Activated T-cell treated with anti-CD3 and anti-CD28 coated beads, Interleukin-2, amount 50 U/mL, for 4 hours (primary cell): ENCODE measurements around the gene TRAPPC1. TPM values are rescaled to one million over a fixed set of nuclear protein-coding genes. Genes with fewer than 3 reads are reported as not detected.
A peak's percentile ranks its signal among the peaks of the same experiment; 100 is the strongest.

Source experiments
- ATAC-seq, 2 donors: fragments of 200-7000 bp; cut with Tn5 transposase; one replicate each; pipeline ENCODE4 v1.10.0; 2021
- DNase-seq: peaks from one replicate; pipeline ENCODE4 v3.0.0-alpha.2; 2020
- H3K27me3 Mint-ChIP-seq: one replicate; pipeline ENCODE4 v1.8.0; 2021; ENCODE audit warnings: low read depth, mixed read lengths
- H3K36me3 Mint-ChIP-seq: one replicate; pipeline ENCODE4 v1.8.0; 2022; ENCODE audit warnings: mixed read lengths; ENCODE audit not compliant: insufficient read depth
- H3K4me1 Mint-ChIP-seq: one replicate; pipeline ENCODE4 v1.8.0; 2021; ENCODE audit warnings: low read depth, mixed read lengths
- H3K4me3 Mint-ChIP-seq: one replicate; pipeline ENCODE4 v1.8.0; 2021; ENCODE audit warnings: mild to moderate bottlenecking, moderate library complexity, mixed read lengths
- H3K9me3 Mint-ChIP-seq: one replicate; pipeline ENCODE4 v1.8.0; 2021; ENCODE audit warnings: mixed read lengths
- total RNA-seq, 3 donors: library from RNA; stranded (reverse); gene quantifications; one replicate each; pipeline ENCODE4 v1.2.1, GENCODE V29; 2021

Gene TRAPPC1
- total RNA-seq, 3 donors from 2014 or later, result 123 to 134 (median 124) TPM

DNA sequence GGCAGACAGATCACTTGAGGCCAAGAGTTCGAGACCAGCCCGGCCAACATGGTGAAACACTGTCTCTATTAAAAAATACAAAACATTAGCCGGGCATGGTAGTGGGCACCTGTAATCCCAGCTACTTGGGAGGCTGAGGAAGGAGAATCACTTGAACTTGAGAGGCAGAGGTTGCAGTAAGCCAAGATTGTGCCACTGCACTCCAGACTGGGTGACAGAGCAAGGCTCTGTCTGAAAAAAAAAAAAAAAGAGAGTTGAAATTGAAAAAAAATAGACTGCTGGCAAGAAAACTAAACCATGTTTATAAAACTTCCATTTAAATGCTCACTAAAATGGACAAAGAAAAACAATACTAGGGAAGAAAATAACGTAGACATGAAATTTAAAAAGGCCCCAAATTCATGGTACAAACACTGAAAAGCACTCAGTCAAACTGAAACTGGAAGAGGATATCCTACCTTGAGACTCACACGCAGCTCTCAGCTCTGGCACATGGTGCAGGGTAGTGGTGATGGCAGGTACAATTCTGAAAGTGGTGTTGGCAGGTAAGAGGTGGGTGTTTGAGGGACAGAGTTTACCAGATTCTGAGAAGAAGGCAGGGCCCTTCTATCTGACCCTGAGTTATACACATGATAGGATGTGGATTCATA is 19.5 kb upstream of the TRAPPC1 start:
- DNase-seq (no peak), ATAC-seq (peak; percentile 95)
- no peaks in the 10 kb centered on the region for H3K27me3 Mint-ChIP-seq
- H3K4me3 Mint-ChIP-seq, result no peak overlapping the region
- H3K4me1 Mint-ChIP-seq, result peaks cover 12% of the 10 kb centered on the region
- H3K9me3 Mint-ChIP-seq, result no peaks in the 10 kb centered on the region
- H3K36me3 Mint-ChIP-seq, result peaks cover 26% of the 10 kb centered on the region

DNA sequence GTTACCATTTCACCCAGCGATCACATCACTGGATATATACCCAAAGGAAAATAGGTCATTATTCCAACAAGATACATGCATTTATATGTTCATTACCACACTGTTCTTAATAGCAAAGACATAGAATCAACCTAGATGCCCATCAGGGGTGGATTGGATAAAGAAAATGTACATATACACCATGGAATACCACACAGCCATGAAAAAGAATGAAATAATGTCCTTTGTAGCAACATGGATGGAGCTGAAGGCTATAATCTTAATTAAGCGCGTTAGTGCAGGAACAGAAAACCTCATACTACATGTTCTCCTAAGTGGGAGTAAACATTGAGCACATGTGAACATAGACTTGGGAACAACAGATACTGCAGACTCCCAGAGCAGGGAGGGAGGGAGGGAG is 18.8 kb upstream of the TRAPPC1 start:
- Mint-ChIP-seq H3K4me1 (peaks cover 12% of the 10 kb centered on the region), H3K27me3 (no peaks in the 10 kb centered on the region), H3K4me3 (no peak overlapping the region), H3K36me3 (peaks cover 33% of the 10 kb centered on the region), H3K9me3 (no peaks in the 10 kb centered on the region)
- DNase-seq (no peak), ATAC-seq (no peak)

- Mint-ChIP-seq H3K27me3 (no peaks in the 10 kb centered on the region), H3K9me3 (no peaks in the 10 kb centered on the region), H3K4me3 (no peak overlapping the region), H3K4me1 (peaks cover 12% of the 10 kb centered on the region), H3K36me3 (peaks cover 41% of the 10 kb centered on the region)
- DNase-seq (no peak), ATAC-seq (no peak)
These were observed 15.9 kb upstream of the TRAPPC1 start for GRCh38 chr17:7947651-7948050.

DNA sequence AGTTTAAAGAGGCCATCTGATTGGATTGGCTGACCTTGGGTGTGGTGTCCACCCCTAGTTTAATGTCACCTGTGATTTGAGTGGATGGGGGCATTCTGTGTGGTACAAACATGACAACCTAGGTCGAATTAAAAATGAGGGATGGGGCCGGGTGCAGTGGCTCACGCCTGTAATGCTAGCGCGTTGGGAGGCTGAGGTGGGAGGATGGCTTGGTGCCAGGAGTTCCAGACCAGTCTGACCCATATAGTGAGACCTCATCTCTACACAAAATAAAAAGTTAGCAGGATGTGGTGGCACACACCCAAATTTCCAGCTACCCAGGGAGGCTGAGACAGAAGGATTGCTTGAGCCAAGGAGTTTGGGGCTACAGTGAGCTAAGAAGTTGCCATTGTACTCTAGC is 14.7 kb upstream of the TRAPPC1 start:
- peaks cover 7% of the 10 kb centered on the region for H3K4me1 Mint-ChIP-seq
- H3K9me3 Mint-ChIP-seq, result no peaks in the 10 kb centered on the region
- DNase-seq (no peak), ATAC-seq (no peak)
- H3K36me3 Mint-ChIP-seq, result peaks cover 41% of the 10 kb centered on the region
- H3K4me3 Mint-ChIP-seq, result no peak overlapping the region
- no peaks in the 10 kb centered on the region for H3K27me3 Mint-ChIP-seq

DNA sequence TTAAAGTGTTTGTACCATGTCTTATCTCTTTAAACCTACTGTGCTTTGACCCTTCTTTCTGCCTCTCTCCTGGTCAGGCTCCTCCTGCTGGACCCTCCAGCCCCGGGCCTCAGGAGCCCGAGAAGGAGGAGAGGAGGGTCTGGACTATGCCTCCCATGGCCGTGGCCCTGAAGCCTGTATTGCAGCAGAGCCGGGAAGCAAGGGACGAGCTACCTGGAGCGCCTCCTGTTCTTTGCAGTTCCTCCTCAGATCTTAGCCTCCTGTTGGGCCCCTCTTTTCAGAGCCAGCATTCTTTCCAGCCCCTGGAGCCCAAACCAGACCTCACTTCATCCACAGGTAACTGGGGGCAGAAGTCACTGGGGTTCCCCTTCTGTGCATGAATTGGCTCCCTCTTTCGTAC is 13.9 kb upstream of the TRAPPC1 start:
- no peak for ATAC-seq
- DNase-seq, result no peak
- Mint-ChIP-seq H3K27me3 (no peaks in the 10 kb centered on the region), H3K4me1 (peaks cover 3% of the 10 kb centered on the region), H3K4me3 (no peak overlapping the region), H3K36me3 (peaks cover 44% of the 10 kb centered on the region), H3K9me3 (no peaks in the 10 kb centered on the region)

DNA sequence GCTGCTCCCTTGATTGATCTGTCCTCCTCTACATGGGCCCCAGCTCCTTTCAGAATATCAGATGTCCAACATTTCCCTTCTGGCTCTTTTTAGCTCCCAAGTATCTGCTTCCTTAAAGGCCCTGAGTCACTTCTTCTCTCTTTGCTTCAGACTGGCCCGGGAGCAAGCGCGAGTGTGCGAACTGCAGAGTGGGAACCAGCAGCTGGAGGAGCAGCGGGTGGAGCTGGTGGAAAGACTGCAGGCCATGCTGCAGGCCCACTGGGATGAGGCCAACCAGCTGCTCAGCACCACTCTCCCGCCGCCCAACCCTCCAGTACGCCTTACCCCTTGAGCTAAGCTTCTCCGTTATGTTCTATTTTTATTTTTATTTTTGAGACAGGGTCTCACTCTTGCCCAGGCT is 12.6 kb upstream of the TRAPPC1 start:
- no peak for DNase-seq
- Mint-ChIP-seq H3K9me3 (no peaks in the 10 kb centered on the region), H3K4me1 (no peaks in the 10 kb centered on the region), H3K27me3 (no peaks in the 10 kb centered on the region), H3K36me3 (peaks cover 48% of the 10 kb centered on the region), H3K4me3 (no peak overlapping the region)
- ATAC-seq, result no peak

- H3K36me3 Mint-ChIP-seq, result peaks cover 38% of the 10 kb centered on the region
- DNase-seq, result no peak
- H3K4me3 Mint-ChIP-seq, result no peak overlapping the region
- ATAC-seq, result no peak
- no peaks in the 10 kb centered on the region for H3K27me3 Mint-ChIP-seq
- H3K9me3 Mint-ChIP-seq, result no peaks in the 10 kb centered on the region
- H3K4me1 Mint-ChIP-seq, result no peaks in the 10 kb centered on the region
These were observed 11.5 kb upstream of the TRAPPC1 start for GRCh38 chr17:7943291-7943690.

DNA sequence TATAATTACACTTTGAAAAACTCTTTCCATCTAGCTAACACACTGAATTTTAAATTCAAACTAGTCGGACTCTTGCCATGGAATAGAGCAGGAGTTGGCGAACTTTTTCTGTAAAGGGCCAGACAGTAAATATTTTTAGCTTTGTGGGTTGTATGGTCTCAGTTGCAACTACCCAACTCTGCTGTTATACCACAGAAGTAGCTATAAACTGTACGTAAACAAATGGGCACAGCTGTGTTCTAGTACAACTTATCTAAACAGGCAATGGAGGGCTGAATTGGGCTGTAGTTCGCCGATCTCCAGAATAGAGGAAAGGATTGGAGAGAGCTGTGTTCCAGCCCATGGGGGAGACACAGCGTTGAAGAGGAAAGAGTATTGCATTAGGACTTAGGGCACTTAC is 9.0 kb upstream of the TRAPPC1 start:
- Mint-ChIP-seq H3K4me1 (no peaks in the 10 kb centered on the region), H3K4me3 (no peak overlapping the region), H3K36me3 (peaks cover 31% of the 10 kb centered on the region), H3K27me3 (no peaks in the 10 kb centered on the region), H3K9me3 (no peaks in the 10 kb centered on the region)
- no peak for DNase-seq
- ATAC-seq, result no peak

DNA sequence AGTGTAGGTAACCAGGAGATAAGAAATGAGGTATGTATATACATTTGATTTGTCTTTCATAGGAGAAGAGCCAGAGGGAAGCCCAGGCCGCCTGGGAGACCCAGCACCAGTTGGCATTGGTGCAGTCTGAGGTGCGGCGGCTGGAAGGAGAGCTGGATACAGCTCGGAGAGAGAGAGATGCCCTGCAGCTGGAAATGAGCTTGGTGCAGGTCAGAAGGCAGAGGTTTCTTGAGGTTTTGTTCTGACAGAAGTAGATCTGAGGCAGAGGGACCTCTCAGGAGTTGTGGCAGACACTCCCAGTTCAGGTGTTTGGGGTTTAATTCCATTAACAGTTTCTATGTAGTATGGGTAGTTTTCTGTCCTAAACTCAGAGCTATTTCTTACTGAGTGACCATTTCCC is 8.3 kb upstream of the TRAPPC1 start:
- Mint-ChIP-seq H3K4me1 (peaks cover 2% of the 10 kb centered on the region), H3K27me3 (no peaks in the 10 kb centered on the region), H3K36me3 (peaks cover 32% of the 10 kb centered on the region), H3K4me3 (no peak overlapping the region), H3K9me3 (no peaks in the 10 kb centered on the region)
- DNase-seq (no peak), ATAC-seq (no peak)

DNA sequence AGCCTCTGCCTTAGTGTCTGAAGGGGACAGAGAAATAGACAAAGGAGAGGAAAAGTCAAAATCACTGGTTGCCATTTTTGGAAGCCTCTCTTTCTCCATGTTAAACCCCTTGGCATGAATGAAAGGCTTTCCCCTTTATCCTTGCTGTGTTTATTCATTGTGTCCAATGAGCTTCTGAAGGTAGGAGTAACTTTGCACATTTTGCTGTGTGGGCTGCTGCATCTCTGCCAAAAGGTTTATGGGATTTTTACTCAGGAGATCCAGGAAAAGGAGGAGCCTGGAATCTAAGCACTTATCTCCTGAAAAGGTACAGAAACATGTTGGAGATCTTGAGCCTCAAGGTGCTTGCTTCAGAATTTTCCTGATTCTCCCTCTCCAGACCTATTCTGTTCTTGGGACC is 4.1 kb upstream of the TRAPPC1 start:
- DNase-seq (no peak), ATAC-seq (no peak)
- Mint-ChIP-seq H3K36me3 (peaks cover 27% of the 10 kb centered on the region), H3K9me3 (no peaks in the 10 kb centered on the region), H3K4me3 (no peak overlapping the region), H3K4me1 (peaks cover 36% of the 10 kb centered on the region), H3K27me3 (no peaks in the 10 kb centered on the region)

- H3K4me1 Mint-ChIP-seq, result peaks cover 47% of the 10 kb centered on the region
- no peak for ATAC-seq
- peaks cover 17% of the 10 kb centered on the region for H3K36me3 Mint-ChIP-seq
- no peak for DNase-seq
- H3K27me3 Mint-ChIP-seq, result no peaks in the 10 kb centered on the region
- no peaks in the 10 kb centered on the region for H3K9me3 Mint-ChIP-seq
- peak overlapping the region; percentile 97 for H3K4me3 Mint-ChIP-seq
These were observed 1.2 kb upstream of the TRAPPC1 start for GRCh38 chr17:7932949-7933348.

DNA sequence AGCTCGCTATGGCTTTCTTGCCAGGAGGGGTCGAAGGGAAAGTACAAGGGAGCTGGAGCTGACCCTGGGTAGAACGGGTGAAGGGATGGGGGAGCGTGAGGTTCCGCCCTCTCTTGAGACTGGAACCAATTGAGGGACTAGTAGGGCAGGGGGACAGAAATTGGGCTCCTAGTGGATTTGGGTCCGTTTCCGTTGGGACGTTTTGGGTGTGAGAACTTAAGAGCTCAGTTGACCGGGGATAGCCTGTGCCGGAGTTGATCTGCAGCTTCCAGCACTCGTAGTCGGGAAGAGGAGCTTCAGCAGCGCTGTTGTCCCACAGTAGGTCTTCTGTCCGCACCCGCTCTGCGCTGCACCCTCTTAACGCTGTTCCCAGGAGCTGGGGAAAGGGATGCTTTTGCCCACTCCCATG is 741 bp upstream of the TRAPPC1 start:
- peaks cover 47% of the 10 kb centered on the region for H3K4me1 Mint-ChIP-seq
- no peaks in the 10 kb centered on the region for H3K9me3 Mint-ChIP-seq
- H3K27me3 Mint-ChIP-seq, result no peaks in the 10 kb centered on the region
- ATAC-seq (peak; percentile 27 to 36), DNase-seq (no peak)
- peak overlapping the region; percentile 97 for H3K4me3 Mint-ChIP-seq
- H3K36me3 Mint-ChIP-seq, result peaks cover 18% of the 10 kb centered on the region

DNA sequence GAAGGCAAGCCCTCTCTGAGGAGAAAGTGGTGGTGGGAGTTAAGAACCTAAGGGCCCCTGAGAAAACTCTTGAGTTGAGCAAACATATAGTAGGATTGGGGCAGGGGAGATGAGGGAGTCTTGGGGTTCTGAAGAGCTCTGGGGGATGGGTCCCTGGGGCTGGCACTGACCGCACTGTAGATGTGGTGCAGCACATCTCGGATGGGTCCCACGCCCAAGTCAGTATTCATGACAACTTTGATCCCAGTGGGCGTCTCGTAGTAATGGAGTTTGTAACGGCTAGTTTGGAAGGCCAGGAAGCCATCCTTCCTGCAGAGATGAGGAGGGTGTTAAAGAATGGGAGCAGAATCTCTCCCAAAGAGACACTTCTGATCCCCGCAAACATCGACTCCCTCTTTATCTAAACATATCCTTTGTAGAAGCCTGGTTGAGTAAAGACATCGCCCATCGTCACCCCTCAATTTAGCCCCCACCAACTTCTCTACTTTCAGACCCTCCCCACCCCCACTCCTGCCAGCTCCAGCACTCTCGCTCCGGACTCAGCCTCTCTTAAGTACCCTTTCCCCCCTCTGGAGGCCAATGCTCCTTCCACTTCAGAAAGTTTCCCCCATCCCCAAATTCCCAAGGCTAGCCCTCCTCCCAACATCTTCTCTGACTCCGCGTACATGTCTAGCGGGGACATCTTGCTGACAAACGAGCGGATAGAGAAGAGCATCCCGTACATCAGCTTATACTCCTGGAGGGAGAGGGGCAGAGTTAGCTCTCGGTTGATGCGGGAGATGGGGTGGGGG is 710 bp downstream of the TRAPPC1 start:
- no peak for DNase-seq
- no peak for ATAC-seq
- Mint-ChIP-seq H3K4me1 (peaks cover 47% of the 10 kb centered on the region), H3K9me3 (no peaks in the 10 kb centered on the region), H3K36me3 (peaks cover 11% of the 10 kb centered on the region), H3K27me3 (no peaks in the 10 kb centered on the region), H3K4me3 (peak overlapping the region; percentile 97)

- no peaks in the 10 kb centered on the region for H3K27me3 Mint-ChIP-seq
- peaks cover 40% of the 10 kb centered on the region for H3K4me1 Mint-ChIP-seq
- ATAC-seq (peak in 1 of 2 donors; percentile 6), DNase-seq (peak; percentile 42)
- H3K9me3 Mint-ChIP-seq, result no peaks in the 10 kb centered on the region
- peaks cover 4% of the 10 kb centered on the region for H3K36me3 Mint-ChIP-seq
- peak within 1 kb of the TSS; percentile 97 for H3K4me3 Mint-ChIP-seq
These were observed 2.4 kb downstream of the TRAPPC1 start, which contains the start of gene KCNAB3 for GRCh38 chr17:7929158-7930023. TSS of gene KCNAB3 (minus strand) at chr17:7929856. CDS start at chr17:7929435, 421 bp downstream.
